Kidney (tissue), 14 donors: ENCODE results near the gene WNK2. TPM values are rescaled to one million over a fixed set of nuclear protein-coding genes. Genes with fewer than 3 reads are reported as not detected.

ENCODE experiments used
- DNase-seq, 5 donors: peaks; one replicate each; pipeline ENCODE4 v3.0.0-alpha.2; 2013 to 2020
- FAIRE-seq: peaks from 2 replicates; lab custom pipeline; 2012; peaks lifted over from hg19 to GRCh38; lab: Jason Lieb, UNC
- H3K27ac ChIP-seq, 2 donors: one replicate each; pipeline ENCODE4 v1.7.0; 2013; ENCODE audit warnings: low read depth in 2 of 2, low read length in 2 of 2, inconsistent platforms in 1 of 2
- H3K27me3 ChIP-seq: one replicate; pipeline ENCODE4 v1.7.1; 2013; ENCODE audit warnings: low read length, inconsistent platforms; ENCODE audit not compliant: control insufficient read depth, insufficient read depth
- H3K36me3 ChIP-seq, 3 donors: one replicate each; pipeline versions ENCODE4 v1.7.0 to v1.7.1; 2013; ENCODE audit warnings: low read length in 3 of 3, control low read depth in 1 of 3, inconsistent platforms in 1 of 3; ENCODE audit not compliant: insufficient read depth in 3 of 3, control insufficient read depth in 2 of 3
- H3K4me1 ChIP-seq, 3 donors: one replicate each; pipeline versions ENCODE4 v1.7.0 to v1.7.1; 2013; ENCODE audit warnings: low read length in 3 of 3, inconsistent platforms in 1 of 3, low read depth in 1 of 3; ENCODE audit not compliant: control insufficient read depth in 2 of 3, insufficient read depth in 2 of 3
- H3K4me3 ChIP-seq, 3 donors: one replicate each; pipeline versions ENCODE4 v1.7.0 to v1.8.1; 2013; ENCODE audit warnings: low read length in 3 of 3, control low read depth in 1 of 3, inconsistent platforms in 1 of 3
- H3K9ac ChIP-seq, 3 donors: one replicate each; pipeline versions ENCODE4 v1.7.0 to v1.7.1; 2013; ENCODE audit warnings: low read length in 3 of 3, control low read depth in 1 of 3, inconsistent platforms in 1 of 3
- H3K9me3 ChIP-seq, 3 donors: one replicate each; pipeline versions ENCODE4 v1.7.0 to v1.7.1; 2013; ENCODE audit warnings: low read length in 3 of 3, control low read depth in 1 of 3, inconsistent platforms in 1 of 3; ENCODE audit not compliant: control insufficient read depth in 2 of 3, insufficient read depth in 1 of 3
- CTCF ChIP-seq: IDR thresholded peaks from 3 replicates; pipeline ENCODE4 v1.5.1; 2012; ENCODE audit warnings: mild to moderate bottlenecking, moderate library complexity, borderline replicate concordance; ENCODE audit not compliant: insufficient read depth; ENCODE audit errors: extremely low read depth
- intact Hi-C: fragments of 100-400 bp; cut with DNase I; formaldehyde crosslinking; loops from one replicate; pipeline ENCODE4 v1.11.1; 2022
- polyA plus RNA-seq: library from polyadenylated mRNA; stranded (reverse); fragments of 350-450 nt; fragmentation: Illumina TruSeq; extraction: RNeasy Lipid Tissue Mini Kit (QIAGEN cat#74804); gene quantifications from one replicate; pipeline ENCODE4 v1.2.3, GENCODE V29; 2014; ENCODE audit warnings: low read depth, low replicate concordance; ENCODE audit not compliant: insufficient read depth
- total RNA-seq: library from RNA; stranded (reverse); fragmentation: NEBNext Ultra II Directional; extraction: Animal tissue kit (Norgen Biotek cat#: 25700); gene quantifications from one replicate; pipeline ENCODE4 v1.2.1, GENCODE V29; 2021
- donor health status: control.
- donor health status: control.
- donor health status: control.
- donor health status: control.
- donor health status: control.
- donor health status: DM: yes; HTN: yes; CAD: no.
- donor health status: Normal renal cell carcinoma (clear cell type).

WNK2 gene
- total and polyA plus RNA-seq, 2 donors from 2014 or later, result 1.5 to 4.8 TPM

GRCh38 chr9:93207860-93208734 is 24.2 kb downstream of the WNK2 start:
- no peaks in the 10 kb centered on the region for H3K9me3 ChIP-seq
- DNase-seq (peak in 2 of 5 donors; percentile 28 to 52), FAIRE-seq (no peak)
- H3K9ac ChIP-seq, result no peak overlapping the region
- H3K4me1 ChIP-seq, result peaks cover 0 to 6% (median 3%) of the 10 kb centered on the region in 3 donors
- no peak for TF ChIP-seq CTCF
- no peak overlapping the region for H3K27ac ChIP-seq
- H3K4me3 ChIP-seq, result peak overlapping the region in 1 of 3 donors; percentile 14
- no peaks in the 10 kb centered on the region for H3K36me3 ChIP-seq
- intact Hi-C loops, result no loop called here
- H3K27me3 ChIP-seq, result no peaks in the 10 kb centered on the region

GRCh38 chr9:93209097-93209496 is 25.2 kb downstream of the WNK2 start:
- H3K27me3 ChIP-seq, result no peaks in the 10 kb centered on the region
- H3K9me3 ChIP-seq, result no peaks in the 10 kb centered on the region
- FAIRE-seq (no peak), DNase-seq (no peak)
- no peak for TF ChIP-seq CTCF
- no peaks in the 10 kb centered on the region for H3K36me3 ChIP-seq
- H3K4me1 ChIP-seq, result peaks cover 0 to 6% (median 3%) of the 10 kb centered on the region in 3 donors
- no peak overlapping the region for H3K9ac ChIP-seq
- H3K27ac ChIP-seq, result no peak overlapping the region
- intact Hi-C loops, result no loop called here
- no peak overlapping the region for H3K4me3 ChIP-seq

- H3K36me3 ChIP-seq, result no peaks in the 10 kb centered on the region
- H3K9me3 ChIP-seq, result no peaks in the 10 kb centered on the region
- peak in 1 of 5 donors; percentile 60 for DNase-seq
- intact Hi-C loops, result no loop called here
- H3K4me1 ChIP-seq, result peaks cover 0 to 6% (median 3%) of the 10 kb centered on the region in 3 donors
- no peak overlapping the region for H3K4me3 ChIP-seq
- TF ChIP-seq CTCF, result no peak
- H3K27ac ChIP-seq, result no peak overlapping the region
- H3K9ac ChIP-seq, result no peak overlapping the region
- no peaks in the 10 kb centered on the region for H3K27me3 ChIP-seq
- no peak for FAIRE-seq
These were observed 25.8 kb downstream of the WNK2 start for GRCh38 chr9:93209576-93210323.
